ENCODE results near the gene MLLT6.
A peak's percentile ranks its signal among the peaks of the same experiment; 100 is the strongest.

Gene MLLT6

GRCh38 chr17:38746004-38746848 is 41.2 kb downstream of the MLLT6 start:
- no peak for TF ChIP-seq CTCF (IDR thresholded peaks at IDR 0.05; ENCODE audit: control insufficient read depth, extremely low read depth, insufficient read depth)
- DNase-seq (ENCODE audit: low read depth), result no peak
- H3K4me3 ChIP-seq (ENCODE audit: low read depth, low read length), result peak overlapping the region; percentile 99

GRCh38 chr17:38746849-38747462 is 41.9 kb downstream of the MLLT6 start:
- TF ChIP-seq CTCF (IDR thresholded peaks at IDR 0.05; ENCODE audit: control insufficient read depth, extremely low read depth, insufficient read depth), result no peak
- no peak for DNase-seq (ENCODE audit: low read depth)
- peak overlapping the region; percentile 99 for H3K4me3 ChIP-seq (ENCODE audit: low read depth, low read length)

- DNase-seq (ENCODE audit: low read depth), result no peak
- peak; percentile 30; the same call in 1 of the 2 replicates for TF ChIP-seq CTCF (IDR thresholded peaks at IDR 0.05; ENCODE audit: control insufficient read depth, extremely low read depth, insufficient read depth)
Observed at GRCh38 chr17:38747463-38748148, 42.5 kb downstream of the MLLT6 start.

GRCh38 chr17:38748149-38748891 is 43.2 kb downstream of the MLLT6 start, which contains the start of gene PCGF2:
Gene PCGF2, minus strand, starts transcription at chr17:38748336. Its CDS starts 7,934 bp downstream, at chr17:38740402.
- DNase-seq (ENCODE audit: low read depth), result peak; percentile 74
- no peak for TF ChIP-seq CTCF (IDR thresholded peaks at IDR 0.05; ENCODE audit: control insufficient read depth, extremely low read depth, insufficient read depth)
- peak within 1 kb of the TSS; percentile 99 for H3K4me3 ChIP-seq (ENCODE audit: low read depth, low read length)

More at GRCh38 chr17:38747463-38748148, 42.5 kb downstream of the MLLT6 start:
- H3K4me3 ChIP-seq (ENCODE audit: low read depth, low read length), result peak overlapping the region; percentile 99

- DNase-seq (ENCODE audit: low read depth), result no peak
- no peak for TF ChIP-seq CTCF (IDR thresholded peaks at IDR 0.05; ENCODE audit: control insufficient read depth, extremely low read depth, insufficient read depth)
- peak overlapping the region; percentile 99 for H3K4me3 ChIP-seq (ENCODE audit: low read depth, low read length)
Observed at GRCh38 chr17:38748892-38749222, 43.8 kb downstream of the MLLT6 start.

GRCh38 chr17:38749223-38750043 is 44.4 kb downstream of the MLLT6 start:
- peak; percentile 31; the same call in 1 of the 2 replicates for TF ChIP-seq CTCF (IDR thresholded peaks at IDR 0.05; ENCODE audit: control insufficient read depth, extremely low read depth, insufficient read depth)
- peak overlapping the region; percentile 99 for H3K4me3 ChIP-seq (ENCODE audit: low read depth, low read length)
- DNase-seq (ENCODE audit: low read depth), result peak; percentile 63
